ENCODE results near the gene MRPS31. TPM values are rescaled to one million over a fixed set of nuclear protein-coding genes. Genes with fewer than 3 reads are reported as not detected.

MRPS31 gene
- total RNA-seq (2022; extraction: Qiagen RNA extraction), result 12.8 to 14.8 TPM (median 14.0 TPM) in 5 replicates

GRCh38 chr13:40770934-40771618 is at the start of gene MRPS31:
Gene MRPS31, minus strand, starts transcription at chr13:40771190. Its CDS starts 54 bp downstream, at chr13:40771136.

DNA sequence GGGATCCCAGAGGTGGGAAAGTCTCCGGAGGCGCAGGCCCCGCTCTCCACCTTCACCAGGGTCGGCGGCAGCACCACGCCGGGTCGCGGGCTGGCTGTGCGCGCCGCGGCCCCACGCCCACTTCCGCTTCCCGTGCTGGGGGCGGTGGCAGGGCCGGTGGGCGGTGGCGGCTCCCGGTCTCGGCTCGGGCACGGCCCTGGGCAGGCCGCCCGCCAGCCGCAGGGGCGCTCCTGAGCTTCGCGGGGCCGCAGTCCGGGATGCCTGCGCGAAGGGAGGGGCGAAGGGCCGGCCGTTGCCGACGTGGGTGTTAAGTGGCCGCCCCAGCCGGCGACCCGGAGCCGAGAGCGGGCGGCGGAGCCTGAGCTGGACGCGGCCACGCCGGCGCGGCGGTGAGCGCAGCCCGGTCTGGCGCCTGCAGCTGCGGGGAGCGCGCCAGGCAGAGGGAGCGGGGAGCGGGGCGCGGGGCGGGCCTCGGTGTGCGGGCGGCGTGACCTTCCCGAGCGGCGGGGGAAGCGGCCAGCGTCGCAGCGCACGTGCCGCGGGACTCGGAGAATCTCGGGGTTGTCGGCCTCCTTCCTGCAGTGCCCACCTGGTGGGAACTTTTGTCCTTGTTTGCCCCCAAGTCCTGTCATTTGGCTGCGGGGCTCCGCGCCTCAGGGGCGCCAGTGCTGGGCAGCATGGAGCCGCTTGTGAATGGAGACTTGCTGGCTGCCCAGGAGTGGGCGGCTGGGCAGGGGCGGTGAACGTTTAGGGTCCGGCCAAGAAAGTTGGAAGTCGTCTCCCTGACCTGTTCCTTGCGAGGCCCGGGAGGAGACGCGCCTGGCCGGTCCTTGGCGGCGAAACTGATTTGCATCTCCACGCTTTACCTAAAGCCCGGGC is 18.5 kb upstream of the MRPS31 start, which contains the start of gene SLC25A15:
Gene SLC25A15, plus strand, starts transcription at position 337 of the 879 bp plus-strand sequence. CDS start 3,616 bp downstream, outside the sequence.

Other genes starting within 250 kb of the MRPS31 start
- gene FOXO1, start 104.5 kb downstream of the MRPS31 start, total RNA-seq (2022; extraction: Qiagen RNA extraction), result 7.5 to 10.6 TPM (median 8.8 TPM) in 5 replicates
- 14.6 to 22.5 TPM (median 17.7 TPM) in 5 replicates for gene SLC25A15, start 18.4 kb upstream of the MRPS31 start, total RNA-seq (2022; extraction: Qiagen RNA extraction)
- 32.2 to 47.4 TPM (median 37.0 TPM) in 5 replicates for gene ELF1, start 248.1 kb upstream of the MRPS31 start, total RNA-seq (2022; extraction: Qiagen RNA extraction)